Neural cell (in vitro differentiated cells): ENCODE measurements around the gene ZNF639. TPM values are rescaled to one million over a fixed set of nuclear protein-coding genes. Genes with fewer than 3 reads are reported as not detected.

Experiments used
- H2AFZ ChIP-seq: fragments of 200-600, 300-800 bp; sonication (generic), shearing (Covaris generic); 2 replicates; pipeline ENCODE4 v1.6.0; 2014; ENCODE audit warnings: low read depth, mild to moderate bottlenecking, antibody characterized with exemption, low read length, moderate library complexity
- H3F3A ChIP-seq: fragments of 200-600 bp; shearing (Covaris generic); 2 replicates; pipeline ENCODE4 v1.6.1; 2016; ENCODE audit warnings: mild to moderate bottlenecking, moderate library complexity, mixed read lengths, antibody characterized with exemption, low read length; ENCODE audit not compliant: insufficient read depth, poor library complexity, severe bottlenecking
- H3K27ac ChIP-seq: fragments of 200-600, 300-800 bp; sonication (generic), shearing (Covaris generic); 2 replicates; pipeline ENCODE4 v1.5.1; 2014; ENCODE audit warnings: mild to moderate bottlenecking, low read length, moderate library complexity
- H3K27me3 ChIP-seq: fragments of 300-800, 200-600 bp; sonication (generic), shearing (Covaris generic); 2 replicates; pipeline ENCODE4 v1.6.0; 2014; ENCODE audit warnings: mild to moderate bottlenecking, low read depth, low read length, moderate library complexity; ENCODE audit not compliant: insufficient read depth
- H3K36me3 ChIP-seq: fragments of 300-800, 200-600 bp; sonication (generic), shearing (Covaris generic); 2 replicates; pipeline ENCODE4 v1.5.1; 2014; ENCODE audit warnings: mild to moderate bottlenecking, antibody characterized with exemption, low read length, moderate library complexity; ENCODE audit not compliant: insufficient read depth
- H3K4me2 ChIP-seq: fragments of 300-800, 200-600 bp; sonication (generic), shearing (Covaris generic); 2 replicates; pipeline ENCODE4 v1.6.0; 2014; ENCODE audit warnings: mild to moderate bottlenecking, low read length
- H3K4me3 ChIP-seq: fragments of 300-800, 200-600 bp; sonication (generic), shearing (Covaris generic); 2 replicates; pipeline ENCODE4 v1.5.1; 2014; ENCODE audit warnings: mild to moderate bottlenecking, low read length, moderate library complexity
- H3K79me2 ChIP-seq: fragments of 200-600 bp; shearing (Covaris generic); replicated peaks from 2 replicates; pipeline ENCODE4 v1.6.0; 2014; ENCODE audit warnings: mild to moderate bottlenecking, low read length, moderate library complexity; ENCODE audit not compliant: insufficient read depth
- H3K9ac ChIP-seq: fragments of 300-800, 200-600 bp; sonication (generic), shearing (Covaris generic); 2 replicates; pipeline ENCODE4 v1.6.1; 2016; ENCODE audit warnings: mild to moderate bottlenecking, low read length, mixed read lengths
- H3K9me2 ChIP-seq: fragments of 200-600 bp; shearing (Covaris generic); 2 replicates; pipeline ENCODE4 v1.6.1; 2016; ENCODE audit warnings: mild to moderate bottlenecking, low read length, mixed read lengths; ENCODE audit not compliant: insufficient read depth
- H3K9me3 ChIP-seq: fragments of 200-600, 300-800 bp; sonication (generic), shearing (Covaris generic); 2 replicates; pipeline ENCODE4 v1.6.1; 2016; ENCODE audit warnings: mild to moderate bottlenecking, mixed run types, low read length, moderate library complexity, mixed read lengths
- H4K20me1 ChIP-seq: fragments of 200-600 bp; shearing (Covaris generic); 2 replicates; pipeline ENCODE4 v1.6.1; 2016; ENCODE audit warnings: mild to moderate bottlenecking, mixed run types; ENCODE audit not compliant: insufficient read depth
- EP300 ChIP-seq: fragments of 450-650 bp; conservative IDR thresholded peaks from 2 replicates; pipeline ENCODE4 v1.6.1; 2014; ENCODE audit warnings: antibody characterized with exemption, mild to moderate bottlenecking, moderate library complexity; ENCODE audit not compliant: poor library complexity, severe bottlenecking
- EZH2 ChIP-seq: fragments of 200-600, 300-800 bp; shearing (Covaris generic), sonication (generic); IDR thresholded peaks from 2 replicates; pipeline ENCODE4 v1.6.1; 2014; ENCODE audit warnings: antibody characterized with exemption, low read length, borderline replicate concordance, mild to moderate bottlenecking; ENCODE audit not compliant: insufficient read depth, poor library complexity, severe bottlenecking
- MXI1 ChIP-seq: fragments of 450-650 bp; conservative IDR thresholded peaks from 2 replicates; pipeline ENCODE4 v1.6.1; 2014; ENCODE audit warnings: antibody characterized with exemption, mild to moderate bottlenecking; ENCODE audit not compliant: poor library complexity, severe bottlenecking
- POLR2AphosphoS5 ChIP-seq: IDR thresholded peaks from 2 replicates; pipeline ENCODE4 v1.6.1; 2012
- RAD21 ChIP-seq: fragments of 450-650 bp; conservative IDR thresholded peaks from 2 replicates; pipeline ENCODE4 v1.6.1; 2014; ENCODE audit warnings: antibody characterized with exemption, mild to moderate bottlenecking, moderate library complexity
- SMC3 ChIP-seq: fragments of 450-650 bp; conservative IDR thresholded peaks from 2 replicates; pipeline ENCODE4 v1.6.1; 2014; ENCODE audit warnings: antibody characterized with exemption, mild to moderate bottlenecking, moderate library complexity; ENCODE audit not compliant: poor library complexity
- TAF1 ChIP-seq: IDR thresholded peaks from 2 replicates; pipeline ENCODE4 v1.6.1; 2012; ENCODE audit warnings: low read depth
- polyA plus RNA-seq: library from polyadenylated mRNA; depleted of rRNA; stranded (reverse); fragments of >200 nt; gene quantifications from 2 replicates; pipeline ENCODE4 v1.2.3, GENCODE V29; 2014
- TF ChIP-seq, protein P1 (sequence below): IDR thresholded peaks from 2 replicates; pipeline ENCODE4 v1.6.1; 2012; ENCODE audit warnings: borderline replicate concordance
- TF ChIP-seq, protein P2 (sequence below): fragments of 450-650 bp; IDR thresholded peaks from 2 replicates; pipeline ENCODE4 v1.5.1; 2014; ENCODE audit warnings: antibody characterized with exemption, mild to moderate bottlenecking, moderate library complexity; ENCODE audit not compliant: poor library complexity, severe bottlenecking

Gene ZNF639
- polyA plus RNA-seq, 1 donor from 2014 or later: 100 TPM

DNA sequence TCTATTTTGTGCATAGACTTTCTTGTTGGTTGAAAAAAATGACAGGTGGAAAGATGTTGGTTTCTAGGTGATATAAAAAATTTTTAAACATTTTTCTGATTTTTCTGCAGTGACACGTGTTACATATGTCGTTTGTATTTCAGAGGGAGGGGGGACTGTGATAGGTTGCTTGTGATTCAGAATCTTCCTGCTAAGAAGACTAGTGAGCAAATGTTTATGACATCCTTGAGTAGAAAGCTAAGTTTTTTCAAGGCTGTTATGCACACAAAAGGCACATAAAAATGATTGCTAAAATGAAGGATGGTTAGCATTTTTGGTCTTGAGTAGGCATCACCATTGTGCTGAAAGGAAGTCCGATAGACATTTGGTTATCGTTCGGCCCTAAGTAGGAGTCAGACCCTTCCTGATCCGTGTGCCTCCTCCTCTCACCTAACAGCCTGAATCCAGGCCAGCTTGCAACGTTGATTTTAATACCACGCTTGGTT is 1.5 kb downstream of the ZNF639 start:
- H3K4me3 ChIP-seq: peak overlapping the region; percentile 100
- H3K9me3 ChIP-seq: no peaks in the 10 kb centered on the region
- H4K20me1 ChIP-seq: no peaks in the 10 kb centered on the region
- H3K27ac ChIP-seq: peak overlapping the region; percentile 65
- H3K27me3 ChIP-seq: no peaks in the 10 kb centered on the region
- peaks cover 10% of the 10 kb centered on the region for H3F3A ChIP-seq
- TF ChIP-seq EP300 (no peak), RAD21 (no peak), EZH2 (no peak), TAF1 (no peak), POLR2AphosphoS5 (no peak), MXI1 (no peak)
- TF ChIP-seq, protein P1, sequence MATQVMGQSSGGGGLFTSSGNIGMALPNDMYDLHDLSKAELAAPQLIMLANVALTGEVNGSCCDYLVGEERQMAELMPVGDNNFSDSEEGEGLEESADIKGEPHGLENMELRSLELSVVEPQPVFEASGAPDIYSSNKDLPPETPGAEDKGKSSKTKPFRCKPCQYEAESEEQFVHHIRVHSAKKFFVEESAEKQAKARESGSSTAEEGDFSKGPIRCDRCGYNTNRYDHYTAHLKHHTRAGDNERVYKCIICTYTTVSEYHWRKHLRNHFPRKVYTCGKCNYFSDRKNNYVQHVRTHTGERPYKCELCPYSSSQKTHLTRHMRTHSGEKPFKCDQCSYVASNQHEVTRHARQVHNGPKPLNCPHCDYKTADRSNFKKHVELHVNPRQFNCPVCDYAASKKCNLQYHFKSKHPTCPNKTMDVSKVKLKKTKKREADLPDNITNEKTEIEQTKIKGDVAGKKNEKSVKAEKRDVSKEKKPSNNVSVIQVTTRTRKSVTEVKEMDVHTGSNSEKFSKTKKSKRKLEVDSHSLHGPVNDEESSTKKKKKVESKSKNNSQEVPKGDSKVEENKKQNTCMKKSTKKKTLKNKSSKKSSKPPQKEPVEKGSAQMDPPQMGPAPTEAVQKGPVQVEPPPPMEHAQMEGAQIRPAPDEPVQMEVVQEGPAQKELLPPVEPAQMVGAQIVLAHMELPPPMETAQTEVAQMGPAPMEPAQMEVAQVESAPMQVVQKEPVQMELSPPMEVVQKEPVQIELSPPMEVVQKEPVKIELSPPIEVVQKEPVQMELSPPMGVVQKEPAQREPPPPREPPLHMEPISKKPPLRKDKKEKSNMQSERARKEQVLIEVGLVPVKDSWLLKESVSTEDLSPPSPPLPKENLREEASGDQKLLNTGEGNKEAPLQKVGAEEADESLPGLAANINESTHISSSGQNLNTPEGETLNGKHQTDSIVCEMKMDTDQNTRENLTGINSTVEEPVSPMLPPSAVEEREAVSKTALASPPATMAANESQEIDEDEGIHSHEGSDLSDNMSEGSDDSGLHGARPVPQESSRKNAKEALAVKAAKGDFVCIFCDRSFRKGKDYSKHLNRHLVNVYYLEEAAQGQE: no peak
- H3K36me3 ChIP-seq: no peaks in the 10 kb centered on the region
- peaks cover 41% of the 10 kb centered on the region for H3K79me2 ChIP-seq
- no peak overlapping the region for H2AFZ ChIP-seq
- H3K9ac ChIP-seq: peak overlapping the region; percentile 92
- H3K4me2 ChIP-seq: peak overlapping the region; percentile 83
- H3K9me2 ChIP-seq: no peaks in the 10 kb centered on the region

DNA sequence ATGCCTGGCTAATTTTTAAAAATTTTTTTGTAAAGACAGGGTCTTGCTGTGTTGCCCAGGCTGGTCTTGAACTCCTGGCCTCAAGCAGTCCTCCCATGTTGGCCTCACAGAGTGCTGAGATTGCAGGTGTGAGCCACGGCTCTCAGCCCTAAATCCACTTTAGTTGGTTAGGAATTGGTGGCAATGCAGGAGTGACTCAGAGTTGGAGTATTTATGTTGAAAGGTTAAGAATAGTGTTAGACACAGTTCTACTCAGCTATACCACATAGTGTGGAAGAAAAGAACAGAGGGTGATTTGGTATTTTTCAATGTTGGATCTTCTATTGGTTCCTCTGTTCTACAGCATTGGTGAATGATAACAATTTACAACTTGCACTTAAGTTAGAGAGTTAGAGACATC is 7.6 kb downstream of the ZNF639 start:
- TF ChIP-seq SMC3 (no peak), EZH2 (no peak), RAD21 (no peak), EP300 (no peak), TAF1 (no peak), POLR2AphosphoS5 (no peak), MXI1 (no peak)
- TF ChIP-seq, protein P2, sequence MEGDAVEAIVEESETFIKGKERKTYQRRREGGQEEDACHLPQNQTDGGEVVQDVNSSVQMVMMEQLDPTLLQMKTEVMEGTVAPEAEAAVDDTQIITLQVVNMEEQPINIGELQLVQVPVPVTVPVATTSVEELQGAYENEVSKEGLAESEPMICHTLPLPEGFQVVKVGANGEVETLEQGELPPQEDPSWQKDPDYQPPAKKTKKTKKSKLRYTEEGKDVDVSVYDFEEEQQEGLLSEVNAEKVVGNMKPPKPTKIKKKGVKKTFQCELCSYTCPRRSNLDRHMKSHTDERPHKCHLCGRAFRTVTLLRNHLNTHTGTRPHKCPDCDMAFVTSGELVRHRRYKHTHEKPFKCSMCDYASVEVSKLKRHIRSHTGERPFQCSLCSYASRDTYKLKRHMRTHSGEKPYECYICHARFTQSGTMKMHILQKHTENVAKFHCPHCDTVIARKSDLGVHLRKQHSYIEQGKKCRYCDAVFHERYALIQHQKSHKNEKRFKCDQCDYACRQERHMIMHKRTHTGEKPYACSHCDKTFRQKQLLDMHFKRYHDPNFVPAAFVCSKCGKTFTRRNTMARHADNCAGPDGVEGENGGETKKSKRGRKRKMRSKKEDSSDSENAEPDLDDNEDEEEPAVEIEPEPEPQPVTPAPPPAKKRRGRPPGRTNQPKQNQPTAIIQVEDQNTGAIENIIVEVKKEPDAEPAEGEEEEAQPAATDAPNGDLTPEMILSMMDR: no peak
- TF ChIP-seq, protein P1: no peak
- H3F3A ChIP-seq: no peaks in the 10 kb centered on the region
- no peak overlapping the region for H3K4me3 ChIP-seq
- no peak overlapping the region for H3K27ac ChIP-seq
- no peak overlapping the region for H3K4me2 ChIP-seq
- H4K20me1 ChIP-seq: no peaks in the 10 kb centered on the region
- H3K27me3 ChIP-seq: no peaks in the 10 kb centered on the region
- H3K9me2 ChIP-seq: no peaks in the 10 kb centered on the region
- no peaks in the 10 kb centered on the region for H3K9me3 ChIP-seq
- no peaks in the 10 kb centered on the region for H3K36me3 ChIP-seq
- H3K9ac ChIP-seq: no peak overlapping the region
- H2AFZ ChIP-seq: no peak overlapping the region
- peaks cover 25% of the 10 kb centered on the region for H3K79me2 ChIP-seq
